NCI-H2107 treated with DMSO at 0.1 percent for 48 hours (cell line): ENCODE measurements around the gene ANKRD11.
A peak's percentile ranks its signal among the peaks of the same experiment; 100 is the strongest.

Experiments used
- DNase-seq: peaks from one replicate; lab custom pipeline; 2025; ENCODE audit not compliant: unreplicated experiment; lab: John Stamatoyannopoulos, UW

The ANKRD11 gene

DNA sequence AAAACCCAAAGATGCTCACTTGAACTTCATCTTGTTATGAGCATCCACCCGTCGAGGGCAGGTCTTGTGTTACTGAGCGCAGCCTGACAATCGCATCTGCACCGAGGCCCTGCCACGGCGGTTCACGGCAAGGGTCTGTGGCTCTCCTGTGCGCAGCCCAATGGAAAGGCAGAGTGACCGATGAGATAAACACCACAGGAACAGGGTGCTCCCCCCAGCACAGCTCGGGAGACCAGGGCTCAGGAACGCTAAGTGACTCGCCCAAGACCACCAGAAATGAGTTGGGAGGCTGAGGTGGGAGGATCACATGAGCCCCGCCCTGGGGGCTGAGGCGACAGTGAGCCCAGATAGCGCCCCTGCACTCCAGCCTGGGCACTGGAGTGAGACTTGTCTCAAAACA lies 134.7 kb downstream of the ANKRD11 start:
- DNase-seq, result no peak

DNA sequence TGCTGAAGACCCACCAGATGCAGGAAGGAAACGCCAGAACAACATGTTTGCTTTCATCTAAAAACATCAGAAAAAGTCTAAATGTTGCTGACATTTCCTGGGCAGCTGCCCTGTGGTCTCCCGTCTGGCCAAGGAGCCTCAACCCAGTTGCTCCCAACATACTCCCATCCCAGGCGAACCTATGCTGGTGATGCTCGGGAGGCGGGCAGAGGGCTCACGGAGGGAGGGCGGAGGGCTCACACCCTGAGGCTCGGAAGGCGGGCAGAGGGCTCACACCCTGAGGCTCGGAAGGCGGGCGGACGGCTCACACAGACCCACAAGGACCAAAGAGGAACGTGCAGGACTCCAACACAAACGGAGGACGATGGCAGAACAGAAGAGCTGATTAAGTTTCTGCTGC lies 135.4 kb downstream of the ANKRD11 start:
- DNase-seq, result no peak

DNA sequence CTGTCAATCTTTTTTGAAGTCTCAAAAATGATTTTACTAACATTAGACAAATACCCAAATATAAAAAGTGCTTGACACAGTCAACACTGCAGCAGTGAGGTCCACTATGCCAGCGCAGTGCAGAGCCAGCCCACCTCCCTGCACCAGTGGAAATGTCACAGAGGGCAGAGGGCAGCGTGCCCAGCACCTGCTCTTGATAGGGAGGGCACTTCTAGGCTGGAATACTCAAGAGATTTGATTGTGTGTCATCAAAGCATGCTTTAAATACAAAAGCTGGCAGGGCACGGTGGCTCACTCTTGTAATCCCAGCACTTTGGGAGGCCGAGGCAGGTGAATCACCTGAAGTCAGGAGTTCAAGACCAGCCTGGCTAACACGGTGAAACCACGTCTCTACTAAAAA lies 136.0 kb downstream of the ANKRD11 start:
- DNase-seq, result no peak

DNA sequence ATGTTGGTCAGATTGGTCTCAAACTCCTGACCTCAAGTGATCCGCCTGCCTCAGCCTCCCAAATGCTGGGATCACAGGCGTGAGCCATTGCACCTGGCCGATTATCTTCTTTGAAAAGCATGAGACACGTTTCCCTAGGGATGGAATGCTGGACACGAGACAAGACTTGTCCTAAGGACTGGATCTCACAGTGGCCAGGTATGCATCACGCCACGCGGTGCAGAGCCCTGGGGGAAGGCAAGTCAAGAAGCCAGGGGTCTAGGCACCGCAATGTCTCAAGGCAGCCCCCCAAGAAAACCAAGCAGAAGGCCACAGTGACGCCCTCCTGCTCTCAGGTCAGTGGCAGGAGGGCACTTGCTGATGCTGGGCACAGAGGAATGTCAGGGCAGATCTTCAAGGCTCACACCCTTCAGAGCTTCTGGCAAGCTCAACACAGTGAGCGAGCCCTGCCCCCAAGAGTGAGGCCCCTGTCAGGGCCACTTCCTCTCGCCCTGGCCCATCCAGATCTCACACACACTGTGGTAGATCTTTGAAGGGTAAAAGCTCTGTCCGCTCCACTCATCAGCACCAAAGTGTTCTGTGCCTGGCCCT lies 138.2 kb downstream of the ANKRD11 start:
- DNase-seq, result no peak

DNA sequence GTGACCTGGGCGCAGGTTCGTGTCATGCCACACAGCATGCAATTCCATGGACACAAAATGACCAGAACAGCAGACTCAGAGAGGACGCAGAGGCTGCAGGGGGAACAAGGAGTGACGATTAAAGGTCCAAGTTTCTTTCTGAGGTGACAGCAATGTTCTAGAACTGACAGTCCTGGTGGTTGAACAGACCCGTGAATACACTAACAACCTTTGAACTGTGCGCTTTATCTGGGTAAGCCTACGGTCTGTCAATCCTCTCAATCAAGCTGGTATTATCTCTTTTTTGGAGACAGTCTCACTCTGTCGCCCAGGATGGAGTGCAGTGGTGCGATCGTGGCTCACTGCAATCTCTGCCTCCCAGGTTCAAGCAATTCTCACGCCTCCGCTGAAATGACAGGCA lies 138.7 kb downstream of the ANKRD11 start:
- DNase-seq, result no peak

DNA sequence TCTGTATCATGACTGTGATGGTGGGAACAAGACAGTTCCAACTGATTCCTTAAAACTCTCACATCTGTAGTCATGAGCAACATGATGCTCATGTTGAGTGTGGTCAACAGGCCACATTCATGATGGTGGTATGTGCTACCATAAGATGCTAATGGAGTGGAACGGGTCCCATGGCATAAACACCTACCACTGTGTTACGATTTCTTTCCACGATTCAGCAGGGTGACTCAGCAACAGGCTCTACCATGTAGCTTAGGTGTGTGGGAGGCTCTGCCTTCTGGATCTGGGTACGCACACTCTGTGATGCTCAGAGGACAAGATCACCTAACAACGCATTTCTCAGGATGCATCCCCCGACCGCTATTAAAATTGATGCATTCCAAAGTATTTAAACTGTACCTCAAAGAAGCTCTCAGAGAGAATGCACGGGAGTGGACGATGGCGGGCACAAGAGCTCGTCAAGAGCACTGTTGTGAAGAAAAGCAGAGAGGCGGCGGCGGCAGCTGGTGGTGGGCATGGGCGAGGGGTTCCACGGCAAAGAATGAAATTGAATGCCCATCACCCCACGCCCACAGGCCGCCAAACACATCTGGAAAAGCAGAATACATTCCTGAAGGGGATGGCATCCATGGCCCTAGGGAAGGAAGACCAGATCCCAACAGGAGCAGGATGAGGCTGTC lies 139.5 kb downstream of the ANKRD11 start:
- DNase-seq, result no peak

DNA sequence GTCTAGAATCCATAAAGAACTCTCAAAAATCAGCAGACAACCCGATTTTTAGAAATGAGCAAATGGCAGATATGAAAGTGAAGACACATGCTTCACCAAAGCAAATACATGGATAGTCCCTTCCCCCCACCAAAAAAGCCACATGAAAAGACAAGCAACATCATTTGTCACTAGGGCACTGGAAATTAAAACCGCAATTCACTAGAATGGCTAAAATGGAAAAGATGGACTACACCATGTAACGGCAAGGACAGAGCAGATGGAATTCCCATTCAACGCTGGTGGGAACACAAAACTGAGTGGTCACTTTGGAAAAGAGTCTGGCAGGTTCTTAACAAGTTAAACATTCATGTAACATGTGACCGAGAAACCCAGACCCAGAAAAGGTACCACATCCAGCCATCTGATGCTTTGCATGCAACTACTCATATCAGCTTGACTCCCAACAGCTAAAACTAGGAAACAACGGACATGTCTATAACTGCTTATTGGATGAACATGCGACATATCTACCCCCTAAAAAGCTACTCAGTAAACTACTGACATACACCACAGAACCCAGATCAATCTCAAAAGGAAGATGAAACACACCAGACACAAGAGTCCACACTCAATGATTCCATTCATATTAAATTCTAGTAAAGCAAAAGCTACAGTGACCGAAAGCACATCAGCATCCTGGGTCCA lies 140.3 kb downstream of the ANKRD11 start:
- DNase-seq, result no peak

DNA sequence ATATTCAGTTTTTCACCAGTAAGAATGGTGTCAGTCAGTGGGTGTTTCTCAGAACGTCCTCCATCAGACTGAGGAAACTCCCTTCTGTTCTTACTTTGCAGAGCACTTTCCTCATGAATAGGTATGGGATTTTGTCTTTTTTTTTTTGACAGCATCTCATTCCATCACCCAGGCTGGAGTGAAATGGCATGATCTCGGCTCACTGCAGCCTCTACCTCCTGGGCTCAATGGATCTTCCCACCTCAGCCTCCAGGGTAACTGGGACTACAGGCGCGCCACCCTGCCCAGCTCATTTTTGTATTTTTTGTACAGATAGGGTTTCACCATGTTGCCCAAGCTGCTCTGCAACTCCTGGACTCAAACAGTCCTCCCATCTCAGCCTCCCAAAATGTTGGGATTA lies 142.6 kb downstream of the ANKRD11 start:
- DNase-seq, result no peak

DNA sequence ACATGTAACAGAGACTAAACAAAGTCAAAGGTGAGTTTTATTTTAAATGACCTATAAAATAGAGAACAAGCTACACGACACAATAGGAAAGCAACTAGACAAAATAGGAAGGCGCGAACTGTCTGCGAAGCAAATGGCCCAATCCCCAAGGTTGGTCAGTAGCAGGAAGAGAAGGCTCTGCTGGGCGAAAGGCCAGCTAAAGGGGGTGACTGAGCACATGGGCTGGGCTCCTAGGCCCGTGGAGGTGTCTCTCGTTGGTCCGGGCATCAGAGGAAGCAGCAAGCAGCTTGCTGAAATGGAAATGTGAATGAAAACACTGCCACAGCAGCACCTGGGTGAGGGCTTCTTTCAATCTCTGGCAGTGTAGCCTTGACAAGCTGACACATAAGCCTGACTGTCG lies 143.5 kb downstream of the ANKRD11 start:
- DNase-seq, result no peak

DNA sequence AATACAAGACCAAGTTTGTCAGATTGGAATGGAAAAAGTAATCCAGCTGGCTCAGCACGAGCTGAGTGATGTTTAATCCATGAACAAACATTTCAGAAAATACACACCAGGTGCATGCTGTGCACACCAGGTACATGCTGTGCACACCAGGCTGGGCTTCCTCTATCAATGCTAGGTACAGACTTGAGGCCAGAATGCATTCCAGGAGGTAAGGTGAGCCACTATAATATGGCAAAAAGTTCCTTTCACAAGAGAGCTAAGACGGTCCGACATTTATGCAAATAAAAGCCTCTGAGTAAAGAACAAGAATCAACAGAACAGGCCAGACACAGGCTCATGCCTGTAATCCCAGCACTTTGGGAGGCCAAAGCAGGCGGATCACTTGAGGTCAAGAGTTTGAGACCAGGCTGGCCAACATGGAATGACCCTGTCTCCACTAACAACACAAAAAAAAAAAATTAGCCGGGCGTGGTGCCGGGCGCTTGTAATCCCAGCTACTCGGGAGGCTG lies 144.7 kb downstream of the ANKRD11 start:
- DNase-seq, result peak; percentile 18

DNA sequence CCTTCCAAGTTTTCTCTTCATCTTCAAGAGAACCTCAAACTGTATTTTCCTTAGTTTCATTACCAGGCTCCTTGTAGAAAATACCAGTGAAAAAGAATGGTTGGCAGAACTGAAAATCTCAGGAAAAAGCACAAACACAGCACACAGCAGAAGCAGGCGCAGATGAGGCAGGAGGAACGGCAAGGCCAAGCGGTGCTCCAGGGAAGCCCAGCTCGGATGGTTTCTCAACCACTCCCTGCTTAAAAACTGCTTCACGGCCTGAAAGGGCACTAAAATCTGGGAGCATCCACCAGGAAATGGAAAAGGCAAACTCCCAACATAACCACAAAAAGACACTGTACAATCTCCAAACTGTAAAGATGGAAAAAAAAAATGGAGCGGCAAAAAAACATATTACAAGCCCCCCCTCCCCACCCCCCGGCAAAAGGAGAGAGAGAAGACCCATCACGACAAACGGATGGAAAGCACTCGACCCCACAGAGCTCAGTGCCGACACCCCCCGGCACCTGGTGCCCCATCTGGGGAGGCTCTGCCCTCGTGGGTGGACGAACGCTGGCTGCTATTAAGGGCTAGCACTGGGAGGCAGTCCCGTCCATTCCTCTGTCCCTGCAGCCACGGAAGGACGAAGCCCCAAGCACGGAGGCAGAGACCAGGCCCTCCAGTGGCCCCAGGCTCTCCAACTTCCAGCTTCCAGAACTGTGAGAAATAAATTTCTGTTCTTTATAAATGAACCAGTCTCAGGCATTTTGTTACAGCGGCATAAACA lies 145.3 kb downstream of the ANKRD11 start:
- no peak for DNase-seq

DNA sequence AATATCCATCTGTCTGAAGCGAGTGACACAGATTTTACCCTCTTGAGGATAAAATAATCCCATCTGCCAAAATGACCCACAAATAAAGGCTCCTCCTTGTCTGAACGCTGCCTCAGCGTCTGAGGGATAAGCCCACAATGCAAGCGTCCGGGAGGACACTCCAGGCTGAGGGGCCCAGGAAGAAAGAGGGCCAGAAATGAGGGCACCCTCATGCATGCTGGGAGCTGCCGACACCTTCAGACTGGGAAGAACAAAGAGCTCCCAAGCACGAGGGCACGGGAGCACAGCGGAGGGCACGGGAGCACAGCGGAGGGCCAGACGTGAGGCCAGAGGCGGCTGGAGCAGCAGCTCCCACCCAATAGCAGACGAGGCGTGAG lies 145.9 kb downstream of the ANKRD11 start:
- no peak for DNase-seq

DNA sequence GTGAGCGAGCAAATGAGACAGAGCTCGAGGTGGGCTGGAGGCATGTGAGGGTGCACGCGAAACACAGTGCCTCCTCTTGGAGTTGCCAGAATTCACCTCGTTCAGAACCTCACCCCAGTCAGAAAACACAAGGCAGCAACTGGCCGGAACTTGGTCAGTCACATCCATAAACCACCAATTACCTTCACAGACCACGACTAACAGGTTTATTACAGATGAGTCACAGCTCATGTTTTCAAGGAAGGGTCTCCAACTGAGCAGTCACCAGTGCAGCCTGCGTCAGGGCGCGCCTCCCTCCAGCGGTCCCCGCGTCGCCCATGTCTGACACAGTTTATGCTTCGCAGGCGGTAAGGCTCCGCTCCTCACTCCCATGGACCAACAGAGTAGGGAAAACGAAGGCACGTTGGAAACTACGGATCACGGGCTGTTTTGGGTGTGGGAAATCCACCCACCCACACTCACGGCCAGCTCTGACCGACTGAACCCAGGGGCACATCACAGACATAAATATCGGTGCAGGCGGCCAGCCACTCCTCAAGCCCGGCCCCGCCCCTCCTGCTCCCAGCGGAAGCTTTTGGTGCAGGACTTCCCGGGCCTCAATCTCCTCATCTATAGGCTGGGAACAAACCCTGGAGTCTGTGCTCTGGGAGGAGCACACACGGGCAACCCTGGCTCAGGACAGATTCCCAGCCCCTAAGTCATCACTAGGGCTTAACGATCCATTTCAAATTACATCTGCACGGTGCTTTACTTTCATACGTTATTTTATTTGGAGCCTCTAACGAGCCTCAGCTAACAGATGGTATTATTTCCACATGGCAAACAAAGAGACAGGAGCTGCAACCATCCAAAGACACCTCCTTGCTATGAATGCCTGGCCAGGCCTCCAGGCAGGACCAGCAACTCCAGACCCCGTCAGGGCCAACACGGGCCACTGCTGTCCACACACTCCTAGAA lies 146.6 kb downstream of the ANKRD11 start:
- DNase-seq, result no peak

DNA sequence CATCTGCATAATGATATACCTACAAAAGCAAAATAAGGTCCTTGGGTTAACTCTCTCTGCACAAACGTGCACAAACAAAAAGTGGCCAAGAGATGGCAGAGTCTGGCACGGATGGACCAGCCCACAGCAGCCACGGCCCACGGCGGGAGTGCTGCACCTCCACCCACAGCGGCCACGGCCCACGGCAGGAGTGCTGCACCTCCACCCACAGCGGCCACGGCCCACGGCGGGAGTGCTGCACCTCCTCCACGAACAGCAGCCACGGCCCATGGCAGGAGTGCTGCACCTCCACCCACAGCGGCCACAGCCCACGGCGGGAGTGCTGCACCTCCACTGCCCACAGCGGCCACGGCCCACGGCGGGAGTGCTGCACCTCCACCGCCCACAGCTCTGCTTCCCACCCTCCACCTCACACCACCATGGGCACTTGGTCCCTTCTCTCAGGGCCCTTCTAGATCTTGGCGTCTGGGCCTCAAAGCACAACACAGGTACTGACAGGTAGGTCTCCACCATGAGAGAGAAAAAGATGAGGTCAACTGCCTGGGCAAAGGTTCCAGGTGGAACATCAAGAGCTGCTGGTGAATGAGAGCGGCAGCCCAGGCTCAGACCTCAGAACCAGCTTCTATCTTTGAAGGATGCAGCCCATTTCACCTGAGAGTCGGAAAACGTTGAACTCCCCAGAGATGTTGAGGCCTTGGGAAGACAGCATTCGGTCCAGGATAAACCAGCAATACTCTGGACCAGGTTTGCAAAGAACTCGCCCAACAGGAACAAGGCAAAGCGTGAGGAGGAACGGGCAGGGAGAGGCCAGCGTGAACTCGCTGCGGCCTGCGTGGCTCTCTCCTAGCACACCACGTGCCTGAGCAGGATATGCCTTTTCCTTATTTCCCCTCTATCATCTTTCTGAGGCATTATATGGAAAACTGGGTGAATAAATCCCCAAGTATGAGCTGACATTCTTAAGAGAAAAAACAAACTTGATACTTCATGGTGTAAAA lies 148.4 kb downstream of the ANKRD11 start:
- DNase-seq, result no peak

DNA sequence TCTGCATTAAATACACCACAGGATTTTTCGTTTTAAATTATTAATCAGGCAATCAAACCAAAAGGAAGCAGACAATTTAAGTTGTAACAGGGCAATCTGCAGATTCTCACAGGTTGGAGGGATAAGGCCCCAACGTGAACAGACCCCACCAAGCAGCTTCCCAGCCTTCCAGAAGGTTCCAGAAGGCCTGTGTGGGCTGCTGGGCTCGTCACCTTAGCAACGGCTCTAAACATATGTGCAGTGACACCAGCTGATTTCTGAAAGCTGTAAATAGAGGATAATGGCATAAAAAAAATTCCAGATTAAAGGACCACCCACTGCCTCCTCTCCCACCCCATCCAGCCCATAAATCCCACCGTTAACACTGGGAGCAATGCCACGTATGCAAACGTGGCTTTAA lies 149.1 kb downstream of the ANKRD11 start:
- DNase-seq, result no peak

DNA sequence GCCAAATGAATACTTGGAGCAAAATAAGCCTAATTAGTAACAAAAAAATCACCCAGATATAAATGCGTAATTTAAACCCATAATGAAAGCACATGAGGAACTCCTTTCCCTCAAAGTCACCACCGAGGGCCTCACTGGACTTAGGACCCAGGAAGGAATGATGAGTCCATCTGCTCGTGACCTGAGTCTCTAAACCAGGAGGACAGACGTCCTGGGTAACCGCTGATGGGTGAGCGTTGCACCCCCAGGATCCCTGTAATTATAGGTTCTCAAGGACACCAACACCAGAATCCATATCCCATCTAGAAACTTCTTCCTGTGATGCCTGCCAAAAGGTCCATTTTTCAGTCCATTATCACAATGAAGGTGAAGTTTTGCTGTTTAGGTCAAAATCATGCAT lies 151.5 kb downstream of the ANKRD11 start:
- no peak for DNase-seq

DNA sequence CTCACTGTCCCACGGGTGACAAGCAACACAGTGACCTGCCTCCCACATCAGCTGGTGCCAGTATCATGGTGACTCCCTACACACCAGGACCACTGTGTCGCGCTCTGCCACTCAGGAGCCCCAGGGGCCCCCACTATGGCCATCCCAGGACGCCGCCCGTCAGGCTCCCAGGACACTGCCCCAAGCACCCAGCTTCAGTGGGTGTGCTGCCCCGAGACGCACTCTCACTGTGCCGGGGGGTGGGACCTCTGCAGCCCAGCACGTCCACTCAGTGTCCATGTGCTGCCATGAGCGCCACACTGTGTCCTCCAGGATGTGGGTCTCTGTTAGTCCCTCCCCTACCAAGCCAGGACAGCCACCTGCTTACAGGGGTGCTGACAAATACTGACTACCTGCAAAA lies 152.4 kb downstream of the ANKRD11 start:
- no peak for DNase-seq

DNA sequence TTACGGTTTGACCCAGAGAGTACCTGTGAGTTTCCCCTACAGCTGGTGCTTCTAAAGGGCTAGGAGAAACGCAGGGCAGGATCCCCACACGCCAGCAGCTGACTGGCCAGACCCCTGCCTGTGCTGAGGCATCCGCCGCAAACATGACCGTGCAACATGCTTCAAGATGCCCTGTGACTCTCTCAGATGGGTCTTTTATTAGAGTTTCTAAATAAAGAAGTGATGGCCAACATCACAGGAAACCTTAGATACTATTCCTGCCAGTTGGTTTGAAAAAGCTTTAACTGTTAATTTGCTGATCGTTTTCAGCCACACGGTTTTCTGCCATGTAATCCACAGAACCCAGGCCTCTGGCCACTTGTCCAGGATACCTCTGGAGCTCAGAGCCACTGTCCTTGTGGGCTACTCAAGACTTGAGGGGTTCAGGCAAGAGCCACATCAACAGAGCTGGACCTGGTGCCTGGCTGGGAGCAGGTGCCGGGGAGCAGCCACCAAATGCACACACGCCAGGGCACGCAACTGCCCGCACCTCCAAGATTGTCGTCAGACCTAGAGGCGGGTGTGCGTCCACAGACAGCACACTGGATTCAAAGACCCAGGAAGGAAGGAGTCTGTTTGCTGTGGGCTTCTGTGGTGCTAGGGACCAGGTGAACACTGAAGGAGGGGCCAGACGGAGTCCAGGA lies 154.4 kb downstream of the ANKRD11 start:
- DNase-seq, result no peak
